HepG2 (cell line): ENCODE data around the gene ITSN2. TPM values are rescaled to one million over a fixed set of nuclear protein-coding genes. Genes with fewer than 3 reads are reported as not detected.

Experiments
- ATAC-seq: fragments of 200-7000 bp; cut with Tn5 transposase; 3 replicates; pipeline ENCODE4 v1.9.1; 2020; ENCODE audit warnings: mild to moderate bottlenecking, moderate library complexity
- BruUV-seq: library from RNA; stranded (reverse); fragments of 400-500 nt; replicated peaks from 2 replicates; lab custom pipeline; 2021; lab: Mats Ljungman, UMichigan
- CTCF ChIA-PET: fragments of 300-600 bp; formaldehyde crosslinking; extraction: SDS; loops from one replicate; lab custom pipeline; 2021; ENCODE audit warnings: low total read pairs, inconsistent platforms, low intra/inter-chr PET ratio; lab: Yijun Ruan, JAX
- POLR2A ChIA-PET: fragments of 350-600 bp; sonication (Branson Sonifier 250); formaldehyde crosslinking; loops from one replicate; lab custom pipeline; 2020; ENCODE audit warnings: antibody characterized with exemption, inconsistent platforms; lab: Yijun Ruan, JAX
- DNase-seq: peaks from one replicate; pipeline ENCODE4 v3.0.0-alpha.2; 2015; ENCODE audit warnings: low spot score
- FAIRE-seq: peaks from 3 replicates; lab custom pipeline; 2011; peaks lifted over from hg19 to GRCh38; lab: Jason Lieb, UNC
- H2AFZ ChIP-seq: one replicate; pipeline ENCODE4 v1.6.1; 2011; ENCODE audit warnings: low read length, inconsistent platforms
- H3K27ac ChIP-seq: fragments of 300-600 bp; 3 replicates; pipeline ENCODE4 v1.8.0; 2011; ENCODE audit warnings: mixed run types, mild to moderate bottlenecking, mixed read lengths, low read length, inconsistent platforms; ENCODE audit not compliant: insufficient read depth; ENCODE audit errors: extremely low read length
- H3K27me3 ChIP-seq, 2 experiments: fragments of 200-600 bp in 1 of 2; 2 replicates in 1 of 2; 3 replicates in 1 of 2; pipeline versions ENCODE4 v1.6.0 to v1.8.0; 2011; ENCODE audit warnings: low read length in 2 of 2, mild to moderate bottlenecking in 2 of 2, moderate library complexity in 2 of 2, inconsistent platforms in 1 of 2; ENCODE audit not compliant: insufficient read depth in 2 of 2, control insufficient read depth in 1 of 2
- H3K36me3 ChIP-seq, 2 experiments: fragments of 200-600 bp in 1 of 2; replicated peaks in 1 of 2; 2 replicates in 1 of 2; 3 replicates in 1 of 2; pipeline versions ENCODE4 v1.5.1 to v1.8.0; 2011; ENCODE audit warnings: low read length in 2 of 2, inconsistent platforms in 1 of 2; ENCODE audit not compliant: insufficient read depth in 2 of 2, control insufficient read depth in 1 of 2
- H3K4me1 ChIP-seq: 2 replicates; pipeline ENCODE4 v1.5.1; 2012; ENCODE audit warnings: low read length, inconsistent platforms; ENCODE audit not compliant: insufficient read depth
- H3K4me2 ChIP-seq: 2 replicates; pipeline ENCODE4 v1.6.0; 2011; ENCODE audit warnings: low read depth, low read length, inconsistent platforms
- H3K4me3 ChIP-seq, 3 experiments: fragments of 200-600 bp in 1 of 3; sonication (generic), shearing (Covaris generic) in 1 of 3; replicated peaks in 1 of 3; 2 replicates each; pipeline ENCODE4 v1.5.1; 2011 to 2016; ENCODE audit warnings: low read length in 3 of 3, inconsistent platforms in 2 of 3, low read depth in 2 of 3, mild to moderate bottlenecking in 2 of 3, control low read depth in 1 of 3, mixed read lengths in 1 of 3; ENCODE audit not compliant: insufficient read depth in 1 of 3
- H3K79me2 ChIP-seq: one replicate; pipeline ENCODE4 v1.6.1; 2011; ENCODE audit warnings: low read length, inconsistent platforms; ENCODE audit not compliant: insufficient read depth
- H3K9ac ChIP-seq: 2 replicates; pipeline ENCODE4 v1.6.0; 2011; ENCODE audit warnings: mild to moderate bottlenecking, low read depth, low read length, inconsistent platforms; ENCODE audit not compliant: insufficient read depth
- H3K9me3 ChIP-seq: 2 replicates; pipeline ENCODE4 v1.5.1; 2012; ENCODE audit warnings: mild to moderate bottlenecking, low read length
- H4K20me1 ChIP-seq: 2 replicates; pipeline ENCODE4 v1.6.0; 2011; ENCODE audit warnings: inconsistent platforms, mild to moderate bottlenecking, low read length, moderate library complexity; ENCODE audit not compliant: insufficient read depth
- ATRX ChIP-seq: sonication (generic); formaldehyde crosslinking; IDR thresholded peaks from 2 replicates; pipeline ENCODE4 v1.4.0; 2020; ENCODE audit warnings: missing genetic modification reagents, borderline replicate concordance
- CREB3 ChIP-seq: sonication (generic); formaldehyde crosslinking; IDR thresholded peaks from 2 replicates; pipeline ENCODE4 v1.5.0; 2020; ENCODE audit warnings: missing genetic modification reagents
- ISL2 ChIP-seq: sonication (generic); formaldehyde crosslinking; IDR thresholded peaks from 2 replicates; pipeline ENCODE4 v1.5.0; 2020; ENCODE audit warnings: missing genetic modification reagents
- JARID2 ChIP-seq: sonication (generic); formaldehyde crosslinking; IDR thresholded peaks from 2 replicates; pipeline ENCODE4 v1.8.1; 2023; ENCODE audit warnings: missing genetic modification reagents, inconsistent platforms; ENCODE audit not compliant: insufficient replicate concordance
- NR0B2 ChIP-seq: sonication (generic); formaldehyde crosslinking; IDR thresholded peaks from 2 replicates; pipeline ENCODE4 v1.4.0; 2020; ENCODE audit warnings: mild to moderate bottlenecking, missing genetic modification reagents
- REST ChIP-seq, 2 experiments: IDR thresholded peaks; 2 replicates each; pipeline ENCODE4 v1.6.1; 2011 to 2012; ENCODE audit warnings: low read length in 2 of 2, borderline replicate concordance in 1 of 2, low read depth in 1 of 2, mild to moderate bottlenecking in 1 of 2, moderate library complexity in 1 of 2
- SMYD3 ChIP-seq: sonication (generic); formaldehyde crosslinking; IDR thresholded peaks from 2 replicates; pipeline ENCODE4 v1.8.1; 2023; ENCODE audit warnings: mild to moderate bottlenecking, missing genetic modification reagents
- SOX5 ChIP-seq: IDR thresholded peaks from 2 replicates; pipeline ENCODE4 v1.6.1; 2016; ENCODE audit warnings: borderline replicate concordance
- SOX6 ChIP-seq, 2 experiments: fragments of 450-650 bp in 1 of 2; sonication (generic) in 1 of 2; formaldehyde crosslinking in 1 of 2; IDR thresholded peaks; 2 replicates each; pipeline versions ENCODE4 v1.4.0 to v1.6.1; 2017 to 2020; ENCODE audit warnings: antibody characterized with exemption in 1 of 2, mild to moderate bottlenecking in 1 of 2, missing genetic modification reagents in 1 of 2
- SRF ChIP-seq: IDR thresholded peaks from 2 replicates; pipeline ENCODE4 v1.6.1; 2011; ENCODE audit warnings: mild to moderate bottlenecking, low read depth, low read length, moderate library complexity
- ZNF17 ChIP-seq: sonication (generic); formaldehyde crosslinking; IDR thresholded peaks from 2 replicates; pipeline ENCODE4 v1.5.0; 2020; ENCODE audit warnings: mild to moderate bottlenecking, missing genetic modification reagents
- ZNF234 ChIP-seq: sonication (generic); formaldehyde crosslinking; conservative IDR thresholded peaks from 2 replicates; pipeline ENCODE4 v1.5.1; 2020; ENCODE audit warnings: mild to moderate bottlenecking, missing genetic modification reagents
- ZNF251 ChIP-seq: sonication (generic); formaldehyde crosslinking; IDR thresholded peaks from 2 replicates; pipeline ENCODE4 v1.9.0; 2021; ENCODE audit warnings: mild to moderate bottlenecking, missing genetic modification reagents
- ZNF3 ChIP-seq: IDR thresholded peaks from 2 replicates; pipeline ENCODE4 v1.7.0; 2017; ENCODE audit warnings: inconsistent platforms
- ZNF580 ChIP-seq: IDR thresholded peaks from 2 replicates; pipeline ENCODE4 v1.6.1; 2016; ENCODE audit warnings: low read depth, borderline replicate concordance
- ZNF629 ChIP-seq: sonication (generic); formaldehyde crosslinking; conservative IDR thresholded peaks from 2 replicates; pipeline ENCODE4 v1.5.0; 2020; ENCODE audit warnings: missing genetic modification reagents
- ZNF652 ChIP-seq: IDR thresholded peaks from 2 replicates; pipeline ENCODE4 v1.6.1; 2016; ENCODE audit warnings: low read depth, borderline replicate concordance
- whole genome bisulfite sequencing: methylation state at CpG from one replicate; pipeline ENCODE4 v1.1.6; 2017; ENCODE audit warnings: low lambda C conversion rate; 5-methylcytosine and 5-hydroxymethylcytosine counted together
- in situ Hi-C: cut with HindIII; loops from 2 replicates; pipeline ENCODE4 v1.10.0; 2017; ENCODE audit warnings: low pct_unique_long_range_greater_than_20kb; ENCODE audit not compliant: extremely low pct_ligation_motif_present
- intact Hi-C: fragments of 100-400 bp; cut with micrococcal nuclease; formaldehyde crosslinking; loops from one replicate; pipeline ENCODE4 v1.10.0; 2022; ENCODE audit not compliant: unreplicated experiment
- polyA plus RNA-seq, 8 experiments: library from polyadenylated mRNA; depleted of rRNA in 3 of 8; stranded (reverse) in 7 of 8; unstranded in 1 of 8; fragments of >200 nt; fragmentation: Illumina TruSeq in 4 of 8; extraction: Trizol in 4 of 8; gene quantifications; 2 replicates each; pipeline versions ENCODE4 v1.2.1 to v1.2.3, GENCODE V29; 2011 to 2016; ENCODE audit warnings: low read depth in 4 of 8, missing spikeins in 1 of 8, mixed read lengths in 1 of 8; ENCODE audit not compliant: insufficient read depth in 1 of 8
- total RNA-seq, 5 experiments: library from RNA; depleted of rRNA; stranded (reverse); fragments of >200 nt; fragmentation: Illumina TruSeq; extraction: Trizol; gene quantifications; 2 replicates each; pipeline ENCODE4 v1.2.3, GENCODE V29; 2016; ENCODE audit warnings: low read depth in 1 of 5

ITSN2 gene
- total and polyA plus RNA-seq, 2 of the 13 experiments (the other 11 are each of a cell fraction or from before 2014, with no cell fraction given), result 26.0 to 26.6 TPM

- H3K4me1 ChIP-seq, result no peaks in the 10 kb centered on the region
- intact Hi-C loops, result no loop called here
- no peaks in the 10 kb centered on the region for H3K36me3 ChIP-seq
- BruUV-seq, result no TSS peak
- no peak for ATAC-seq
- CTCF ChIA-PET, result no interaction called here
- H3K9me3 ChIP-seq, result no peaks in the 10 kb centered on the region
- no peak overlapping the region for H3K9ac ChIP-seq
- H3K27me3 ChIP-seq, result no peaks in the 10 kb centered on the region
- no peak overlapping the region for H2AFZ ChIP-seq
- peaks cover 3% of the 10 kb centered on the region for H3K79me2 ChIP-seq
- no peak overlapping the region for H3K27ac ChIP-seq
- no peaks in the 10 kb centered on the region for H4K20me1 ChIP-seq
- in situ Hi-C loops, result no loop called here
- 94% methylated on average over 3 of the region's 3 CpGs for WGBS
- FAIRE-seq, result no peak
- POLR2A ChIA-PET, result no interaction called here
- no peak for DNase-seq
- H3K4me2 ChIP-seq, result no peak overlapping the region
- H3K4me3 ChIP-seq, result no peak overlapping the region
- no peak for TF ChIP-seq SOX6 (IDR thresholded peaks at IDR 0.05)
- no peak for TF ChIP-seq SOX6 (CRISPR knock-in tag; IDR thresholded peaks at IDR 0.05)
- TF ChIP-seq SOX5, result no peak
- no peak for TF ChIP-seq ZNF251
- TF ChIP-seq REST (IDR thresholded peaks at IDR 0.05; ENCODE audit: borderline replicate concordance in 1 of 2, low read depth in 1 of 2, low read length in 2 of 2), result no peak
- no peak for TF ChIP-seq SRF
- no peak for TF ChIP-seq ZNF629
- no peak for TF ChIP-seq ATRX (CRISPR knock-in tag)
- no peak for TF ChIP-seq ZNF3
- no peak for TF ChIP-seq ZNF234 (CRISPR knock-in tag)
- TF ChIP-seq ZNF17 (CRISPR knock-in tag), result no peak
- no peak for TF ChIP-seq SMYD3 (CRISPR knock-in tag)
- TF ChIP-seq JARID2 (CRISPR knock-in tag), result no peak
- TF ChIP-seq ISL2 (CRISPR knock-in tag), result no peak
- no peak for TF ChIP-seq ZNF580 (CRISPR knock-in tag)
- no peak for TF ChIP-seq CREB3
- no peak for TF ChIP-seq ZNF652 (CRISPR knock-in tag)
- no peak for TF ChIP-seq NR0B2 (CRISPR knock-in tag)
Measured at GRCh38 chr2:24328010-24328409, 32.3 kb downstream of the ITSN2 start.
